ENCODE data around the gene MCCC1.
"Not testable (repeated sequence)": the region's sequence is repeated elsewhere in the genome, so short reads cannot be mapped to it uniquely, and the experiment has no call there.

Gene MCCC1

GRCh38 chr3:183103950-183104349 is 4.7 kb upstream of the MCCC1 start:
- DNase-seq (ENCODE audit: low spot score) = not testable (repeated sequence)

- not testable (repeated sequence) for DNase-seq (ENCODE audit: low spot score)
Observed at GRCh38 chr3:183101040-183101439, 1.7 kb upstream of the MCCC1 start.

GRCh38 chr3:183100376-183100775 is 1.1 kb upstream of the MCCC1 start:
- no peak for DNase-seq (ENCODE audit: low spot score)

- no peak for DNase-seq (ENCODE audit: low spot score)
Observed at GRCh38 chr3:183099838-183100204, 525 bp upstream of the MCCC1 start.

- peak; percentile 11 for DNase-seq (ENCODE audit: low spot score)
Observed at GRCh38 chr3:183098536-183099025, 715 bp downstream of the MCCC1 start.

GRCh38 chr3:183094711-183095110 is 4.6 kb downstream of the MCCC1 start:
- DNase-seq (ENCODE audit: low spot score) = no peak

GRCh38 chr3:183092256-183092655 is 7.0 kb downstream of the MCCC1 start:
- no peak for DNase-seq (ENCODE audit: low spot score)

GRCh38 chr3:183087184-183087583 is 12.1 kb downstream of the MCCC1 start:
- DNase-seq (ENCODE audit: low spot score) = no peak

- no peak for DNase-seq (ENCODE audit: low spot score)
Observed at GRCh38 chr3:183085634-183086390, 13.5 kb downstream of the MCCC1 start.

GRCh38 chr3:183082355-183082915 is 16.9 kb downstream of the MCCC1 start:
- no peak for DNase-seq (ENCODE audit: low spot score)

GRCh38 chr3:183081459-183082183 is 17.7 kb downstream of the MCCC1 start:
- DNase-seq (ENCODE audit: low spot score) = no peak

GRCh38 chr3:183080628-183081027 is 18.7 kb downstream of the MCCC1 start:
- no peak for DNase-seq (ENCODE audit: low spot score)

- no peak for DNase-seq (ENCODE audit: low spot score)
Observed at GRCh38 chr3:183074881-183075280, 24.4 kb downstream of the MCCC1 start.

- no peak for DNase-seq (ENCODE audit: low spot score)
Observed at GRCh38 chr3:183074261-183074660, 25.0 kb downstream of the MCCC1 start.

- no peak for DNase-seq (ENCODE audit: low spot score)
Observed at GRCh38 chr3:183073839-183074238, 25.5 kb downstream of the MCCC1 start.

- DNase-seq (ENCODE audit: low spot score) = no peak
Observed at GRCh38 chr3:183070892-183071291, 28.4 kb downstream of the MCCC1 start.

GRCh38 chr3:183069086-183069485 is 30.2 kb downstream of the MCCC1 start:
- DNase-seq (ENCODE audit: low spot score) = no peak

- not testable (repeated sequence) for DNase-seq (ENCODE audit: low spot score)
Observed at GRCh38 chr3:183066891-183067290, 32.4 kb downstream of the MCCC1 start.

GRCh38 chr3:183064475-183064874 is 34.8 kb downstream of the MCCC1 start:
- no peak for DNase-seq (ENCODE audit: low spot score)

GRCh38 chr3:183061391-183062172 is 37.7 kb downstream of the MCCC1 start:
- no peak for DNase-seq (ENCODE audit: low spot score)

GRCh38 chr3:183058351-183058750 is 40.9 kb downstream of the MCCC1 start:
- no peak for DNase-seq (ENCODE audit: low spot score)

GRCh38 chr3:183050706-183051105 is 48.6 kb downstream of the MCCC1 start:
- no peak for DNase-seq (ENCODE audit: low spot score)
